Osteoblast (primary cell): Measurements from ENCODE around the gene SHFL. TPM values are rescaled to one million over a fixed set of nuclear protein-coding genes. Genes with fewer than 3 reads are reported as not detected.

Experiments
- DNase-seq: peaks from one replicate; pipeline ENCODE4 v3.0.0; 2011; ENCODE audit warnings: low spot score, mixed read lengths; ENCODE audit not compliant: insufficient read length; ENCODE audit errors: missing footprints
- H2AFZ ChIP-seq: 2 replicates; pipeline ENCODE4 v1.6.0; 2011; ENCODE audit warnings: mild to moderate bottlenecking, low read length
- H3K27ac ChIP-seq: 2 replicates; pipeline ENCODE4 v1.5.1; 2011; ENCODE audit warnings: mild to moderate bottlenecking, low read depth, low read length, moderate library complexity
- H3K27me3 ChIP-seq: 2 replicates; pipeline ENCODE4 v1.6.0; 2012; ENCODE audit warnings: mild to moderate bottlenecking, control low read depth, inconsistent platforms, low read length, moderate library complexity; ENCODE audit not compliant: insufficient read depth
- H3K36me3 ChIP-seq: 2 replicates; pipeline ENCODE4 v1.5.1; 2011; ENCODE audit warnings: mild to moderate bottlenecking, low read length, control low read depth, moderate library complexity; ENCODE audit not compliant: insufficient read depth
- H3K4me1 ChIP-seq: 2 replicates; pipeline ENCODE4 v1.5.1; 2011; ENCODE audit warnings: mild to moderate bottlenecking, low read length, control low read depth, moderate library complexity; ENCODE audit not compliant: insufficient read depth
- H3K4me2 ChIP-seq: 2 replicates; pipeline ENCODE4 v1.6.0; 2011; ENCODE audit warnings: mild to moderate bottlenecking, low read length; ENCODE audit not compliant: insufficient read depth
- H3K4me3 ChIP-seq: fragments of 200-600 bp; sonication (generic); 3 replicates; pipeline ENCODE4 v1.5.1; 2012; ENCODE audit warnings: mild to moderate bottlenecking, low read length, inconsistent platforms; ENCODE audit not compliant: insufficient read depth
- H3K79me2 ChIP-seq: 2 replicates; pipeline ENCODE4 v1.6.0; 2012; ENCODE audit warnings: mild to moderate bottlenecking, low read length, control low read depth, inconsistent platforms; ENCODE audit not compliant: insufficient read depth
- H3K9me3 ChIP-seq: 2 replicates; pipeline ENCODE4 v1.5.1; 2011; ENCODE audit warnings: low read depth, low read length, control low read depth
- H4K20me1 ChIP-seq: 2 replicates; pipeline ENCODE4 v1.6.0; 2012; ENCODE audit warnings: mild to moderate bottlenecking, low read length, control low read depth; ENCODE audit not compliant: insufficient read depth
- total RNA-seq: library from RNA; depleted of rRNA; stranded (reverse); fragments of >200 nt; gene quantifications from 2 replicates; pipeline ENCODE4 v1.2.3, GENCODE V29; 2012
- TF ChIP-seq, protein P1 (sequence below): IDR thresholded peaks from 2 replicates; pipeline ENCODE4 v1.5.1; 2011; ENCODE audit warnings: mild to moderate bottlenecking, low read depth, low read length, moderate library complexity; ENCODE audit errors: extremely low read depth

The SHFL gene
- total RNA-seq, 1 donor: 22.4 TPM

DNA sequence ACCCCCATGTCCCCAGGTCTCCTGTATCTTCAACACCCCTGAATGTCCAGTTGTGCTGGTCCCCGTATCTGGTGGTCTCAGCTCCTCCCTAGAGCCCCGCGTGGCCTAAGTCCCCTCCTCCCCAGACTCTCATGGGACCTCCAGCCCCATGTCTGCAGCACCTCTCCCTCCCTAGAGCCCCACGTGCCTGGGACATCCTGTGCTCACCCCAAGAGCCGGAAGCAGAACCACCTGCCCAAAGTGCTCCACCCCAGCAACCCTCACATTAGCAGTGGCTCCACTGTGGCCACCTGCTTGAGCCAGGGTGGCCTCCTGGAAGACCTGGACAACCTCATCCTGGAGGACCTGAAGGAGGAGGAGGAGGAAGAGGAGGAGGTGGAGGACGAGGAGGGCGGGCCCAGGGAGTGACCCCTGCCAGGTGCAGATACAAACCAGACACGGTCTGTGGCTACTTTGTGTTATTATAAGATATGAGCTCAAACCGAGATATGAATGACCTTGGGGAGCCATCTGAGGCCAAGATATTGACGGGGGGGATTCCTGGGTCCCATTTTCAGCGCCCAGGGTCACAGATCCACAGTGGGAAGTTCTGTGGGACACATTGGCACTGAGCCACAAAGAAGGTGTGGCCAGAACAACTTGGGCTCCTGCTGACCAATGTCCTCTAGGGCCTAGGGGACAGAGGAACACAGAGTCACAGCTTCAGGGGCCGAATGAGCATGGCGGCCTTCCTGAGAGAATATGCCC, 6.0 kb downstream of the SHFL start:
- no peaks in the 10 kb centered on the region for H3K9me3 ChIP-seq
- H4K20me1 ChIP-seq: peaks cover 4% of the 10 kb centered on the region
- H3K79me2 ChIP-seq: no peaks in the 10 kb centered on the region
- H2AFZ ChIP-seq: no peak overlapping the region
- H3K4me2 ChIP-seq: no peak overlapping the region
- H3K27ac ChIP-seq: no peak overlapping the region
- H3K4me3 ChIP-seq: no peak overlapping the region
- H3K27me3 ChIP-seq: no peaks in the 10 kb centered on the region
- DNase-seq: peak; percentile 72
- TF ChIP-seq, protein P1, sequence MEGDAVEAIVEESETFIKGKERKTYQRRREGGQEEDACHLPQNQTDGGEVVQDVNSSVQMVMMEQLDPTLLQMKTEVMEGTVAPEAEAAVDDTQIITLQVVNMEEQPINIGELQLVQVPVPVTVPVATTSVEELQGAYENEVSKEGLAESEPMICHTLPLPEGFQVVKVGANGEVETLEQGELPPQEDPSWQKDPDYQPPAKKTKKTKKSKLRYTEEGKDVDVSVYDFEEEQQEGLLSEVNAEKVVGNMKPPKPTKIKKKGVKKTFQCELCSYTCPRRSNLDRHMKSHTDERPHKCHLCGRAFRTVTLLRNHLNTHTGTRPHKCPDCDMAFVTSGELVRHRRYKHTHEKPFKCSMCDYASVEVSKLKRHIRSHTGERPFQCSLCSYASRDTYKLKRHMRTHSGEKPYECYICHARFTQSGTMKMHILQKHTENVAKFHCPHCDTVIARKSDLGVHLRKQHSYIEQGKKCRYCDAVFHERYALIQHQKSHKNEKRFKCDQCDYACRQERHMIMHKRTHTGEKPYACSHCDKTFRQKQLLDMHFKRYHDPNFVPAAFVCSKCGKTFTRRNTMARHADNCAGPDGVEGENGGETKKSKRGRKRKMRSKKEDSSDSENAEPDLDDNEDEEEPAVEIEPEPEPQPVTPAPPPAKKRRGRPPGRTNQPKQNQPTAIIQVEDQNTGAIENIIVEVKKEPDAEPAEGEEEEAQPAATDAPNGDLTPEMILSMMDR: no peak
- peaks cover 8% of the 10 kb centered on the region for H3K4me1 ChIP-seq
- peaks cover 9% of the 10 kb centered on the region for H3K36me3 ChIP-seq

DNA sequence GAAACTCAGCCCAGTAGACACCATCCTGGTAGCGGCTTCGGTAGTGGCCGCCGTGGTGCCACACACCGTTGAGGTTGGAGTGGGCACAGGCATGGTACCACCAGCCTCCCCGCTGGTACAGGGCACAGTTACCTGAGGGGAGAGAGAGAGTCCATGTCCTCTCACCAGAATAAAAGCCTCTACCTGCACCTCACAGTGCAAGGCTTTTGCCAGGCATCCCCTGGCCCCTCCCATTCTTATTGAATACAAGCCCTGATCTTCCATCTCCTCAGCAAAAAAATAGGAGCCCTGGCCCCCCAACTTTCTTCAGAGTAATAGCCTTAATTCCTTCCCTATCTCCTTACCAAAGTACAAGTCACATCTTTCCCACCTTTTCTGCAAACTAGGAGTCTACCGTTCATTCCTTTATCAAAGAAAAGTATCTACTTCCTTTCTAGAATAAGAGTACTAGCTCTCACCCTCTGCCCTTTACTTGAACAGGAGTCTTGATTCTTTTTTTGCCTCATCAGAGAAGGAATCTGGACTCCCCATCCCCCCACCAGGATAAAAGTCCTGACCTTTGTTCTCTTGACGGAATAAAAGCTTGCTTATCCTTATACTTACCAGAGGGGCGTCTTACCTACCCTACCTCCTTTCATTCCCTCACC, 6.7 kb downstream of the SHFL start:
- no peaks in the 10 kb centered on the region for H3K9me3 ChIP-seq
- H3K36me3 ChIP-seq: peaks cover 9% of the 10 kb centered on the region
- H3K4me3 ChIP-seq: no peak overlapping the region
- no peaks in the 10 kb centered on the region for H3K27me3 ChIP-seq
- H3K27ac ChIP-seq: no peak overlapping the region
- H3K4me2 ChIP-seq: no peak overlapping the region
- H4K20me1 ChIP-seq: no peaks in the 10 kb centered on the region
- H3K79me2 ChIP-seq: no peaks in the 10 kb centered on the region
- peak; percentile 71 for DNase-seq
- no peak overlapping the region for H2AFZ ChIP-seq
- peaks cover 8% of the 10 kb centered on the region for H3K4me1 ChIP-seq
- TF ChIP-seq, protein P1: no peak

DNA sequence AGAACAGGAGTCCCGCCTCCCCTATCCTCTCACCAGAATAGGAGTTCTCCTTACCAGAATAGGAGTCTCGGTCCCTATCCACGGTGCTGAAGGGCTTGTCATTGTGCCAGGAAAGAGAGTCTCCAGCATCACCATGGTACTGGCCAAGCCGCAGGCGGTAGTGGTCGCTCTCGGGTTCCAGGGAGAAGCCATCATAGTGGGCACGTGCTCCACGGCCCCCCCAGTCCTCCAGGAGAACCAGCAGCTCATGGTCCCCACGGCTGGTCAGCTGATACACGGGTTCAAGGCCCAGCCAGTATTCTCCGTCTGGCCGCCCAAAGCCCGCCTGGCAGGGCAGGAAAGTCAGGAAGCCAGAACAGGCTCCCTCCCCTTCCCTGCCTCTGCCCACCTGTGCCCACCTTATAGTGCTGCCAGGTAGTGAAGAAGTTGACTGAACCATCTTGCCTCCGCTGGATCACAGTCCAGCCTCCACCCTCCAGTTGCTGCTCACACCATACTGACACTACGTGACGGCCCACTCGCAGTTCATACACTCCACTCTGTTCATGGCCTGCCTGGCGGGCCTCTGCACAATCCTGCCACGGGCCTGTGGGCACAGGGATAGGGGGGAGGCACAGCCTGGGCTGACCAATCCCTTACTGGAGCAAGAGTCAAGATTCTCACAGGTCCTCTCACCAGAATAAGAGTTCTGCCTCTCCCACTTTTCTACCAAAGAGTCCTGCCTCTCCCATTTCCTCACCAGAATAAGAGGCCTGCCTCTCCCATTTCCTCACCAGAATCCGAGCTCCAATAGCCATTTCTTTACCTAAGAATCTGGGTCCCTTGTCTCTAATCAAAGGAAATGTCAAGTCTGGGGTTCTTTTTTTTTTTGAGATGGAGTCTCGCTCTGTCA, 7.4 kb downstream of the SHFL start:
- Histone ChIP-seq H3K4me2 (no peak overlapping the region), H3K9me3 (no peaks in the 10 kb centered on the region), H3K36me3 (peaks cover 9% of the 10 kb centered on the region), H3K27ac (no peak overlapping the region), H2AFZ (no peak overlapping the region), H3K27me3 (no peaks in the 10 kb centered on the region), H3K79me2 (no peaks in the 10 kb centered on the region), H3K4me3 (no peak overlapping the region), H3K4me1 (peaks cover 8% of the 10 kb centered on the region), H4K20me1 (no peaks in the 10 kb centered on the region)
- peak; percentile 68 for DNase-seq
- TF ChIP-seq, protein P1: no peak
